NCI-H524 (cell line): Measurements from ENCODE around the gene ASTL.
"Not testable (repeated sequence)": the region's sequence is repeated elsewhere in the genome, so short reads cannot be mapped to it uniquely, and the experiment has no call there.

Source experiments
- DNase-seq, 2 experiments: peaks; one replicate each; lab custom pipeline; 2025; lab: John Stamatoyannopoulos, UW

Gene ASTL

DNA sequence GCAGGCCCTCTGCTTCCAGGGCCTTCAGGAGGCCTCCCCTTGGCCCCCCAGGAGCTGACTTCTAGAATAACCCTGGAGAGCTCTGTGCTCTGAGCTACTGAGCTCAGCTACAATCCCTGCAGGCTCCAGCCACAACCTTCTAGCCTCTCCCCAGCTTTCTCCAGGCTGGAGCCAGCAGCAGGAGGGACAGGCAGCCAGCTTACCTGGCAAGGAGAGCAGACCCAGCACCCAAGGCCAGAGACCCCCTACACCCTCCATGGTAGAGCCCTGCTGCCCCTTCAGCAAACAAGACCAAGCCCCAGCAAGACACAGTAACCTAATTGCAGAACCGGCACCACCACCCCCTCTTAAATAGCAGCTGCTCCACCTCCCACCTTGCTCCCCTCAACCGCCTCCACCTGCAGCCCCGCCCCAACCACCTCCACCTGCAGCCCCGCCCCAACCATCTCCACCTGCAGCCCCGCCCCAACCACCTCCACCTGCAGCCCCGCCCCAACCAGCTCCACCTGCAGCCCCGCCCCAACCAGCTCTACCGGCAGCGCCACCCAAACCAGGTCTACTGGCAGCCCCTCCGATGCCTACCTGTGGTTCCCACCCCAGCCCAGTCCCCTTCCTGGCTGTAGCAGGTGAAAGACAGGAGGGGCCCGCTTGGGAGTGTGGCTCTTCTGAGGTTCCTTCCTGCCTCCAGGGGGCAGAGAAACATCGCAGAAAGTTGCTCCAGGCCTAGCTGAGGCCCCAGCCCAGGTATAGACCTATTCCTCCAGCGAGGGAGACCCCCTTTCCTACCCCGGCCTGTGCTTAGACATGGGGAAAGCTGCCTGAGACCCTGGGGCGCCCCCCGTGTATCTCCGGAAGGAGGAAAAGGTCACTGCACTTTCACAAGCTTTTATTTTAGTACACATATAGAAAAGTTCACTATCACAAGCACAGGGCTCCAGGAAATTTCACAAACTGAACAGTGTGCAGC lies at the start of gene ASTL:
Gene ASTL, minus strand, starts transcription at position 324 of the 967 bp plus-strand sequence. Its CDS starts 66 bp downstream, at position 258.
- peak; percentile 12 to 62 for DNase-seq

DNA sequence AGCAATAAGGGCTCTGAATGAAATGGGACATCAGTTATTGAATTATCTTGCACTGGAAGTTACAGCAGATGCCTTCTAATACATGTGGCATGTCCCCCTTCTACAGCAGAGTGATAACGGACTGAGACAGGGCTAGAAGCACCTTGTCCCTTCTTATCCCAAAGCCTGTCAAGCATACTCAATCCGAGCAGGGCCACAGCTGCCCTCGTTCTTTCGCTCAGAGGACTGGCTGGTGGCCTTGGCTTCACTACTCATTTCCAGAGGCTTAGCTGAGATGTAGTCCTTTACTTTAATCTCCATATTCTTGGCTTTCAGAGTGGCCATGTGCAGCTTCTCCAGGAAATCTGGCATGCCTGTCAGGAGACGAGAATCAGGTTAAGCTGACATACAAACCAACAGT lies 48.3 kb upstream of the ASTL start:
- DNase-seq: no peak

- no peak for DNase-seq
Measured at GRCh38 chr2:96185516-96185915, 47.2 kb upstream of the ASTL start.

DNA sequence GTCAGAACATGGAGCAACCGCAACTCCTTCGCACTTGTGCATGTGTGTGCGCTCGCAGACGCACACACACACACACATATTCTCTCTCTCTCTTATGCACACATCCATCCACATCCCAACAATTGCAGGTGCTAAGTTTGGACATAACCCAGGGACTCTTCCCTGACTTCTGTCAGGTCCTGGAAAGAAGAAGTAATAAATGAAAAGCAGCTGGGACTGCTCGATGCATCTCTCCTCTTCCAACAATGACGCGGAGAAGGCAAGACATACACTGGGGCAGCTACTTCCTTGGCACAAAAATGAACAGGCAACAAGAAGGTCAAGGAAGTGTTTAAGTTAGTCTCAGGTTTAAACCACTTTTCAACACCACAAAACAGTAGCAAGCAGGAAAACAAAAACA lies 46.7 kb upstream of the ASTL start:
- no peak for DNase-seq

GRCh38 chr2:96184188-96184587 lies 45.9 kb upstream of the ASTL start:
- no peak for DNase-seq

DNA sequence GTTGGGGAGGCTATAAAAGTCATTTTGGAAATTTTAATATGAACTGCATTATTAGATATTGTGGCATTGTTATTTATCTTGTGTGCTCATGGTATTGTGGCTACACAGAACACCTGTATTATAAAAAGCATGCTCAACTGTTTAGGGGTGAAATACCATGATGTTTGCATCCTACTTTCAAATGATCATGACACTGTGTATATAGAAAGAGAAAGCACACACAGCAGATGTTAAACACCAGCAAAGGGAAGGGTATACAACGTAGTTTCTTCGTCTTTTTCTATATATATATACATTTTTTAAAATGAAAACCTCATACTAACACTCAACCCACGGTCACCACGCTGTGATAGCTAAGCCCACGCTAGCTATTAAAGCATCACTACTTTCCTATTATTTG lies 43.2 kb upstream of the ASTL start:
- DNase-seq: no peak

GRCh38 chr2:96180521-96180920 lies 42.2 kb upstream of the ASTL start:
- no peak for DNase-seq

DNA sequence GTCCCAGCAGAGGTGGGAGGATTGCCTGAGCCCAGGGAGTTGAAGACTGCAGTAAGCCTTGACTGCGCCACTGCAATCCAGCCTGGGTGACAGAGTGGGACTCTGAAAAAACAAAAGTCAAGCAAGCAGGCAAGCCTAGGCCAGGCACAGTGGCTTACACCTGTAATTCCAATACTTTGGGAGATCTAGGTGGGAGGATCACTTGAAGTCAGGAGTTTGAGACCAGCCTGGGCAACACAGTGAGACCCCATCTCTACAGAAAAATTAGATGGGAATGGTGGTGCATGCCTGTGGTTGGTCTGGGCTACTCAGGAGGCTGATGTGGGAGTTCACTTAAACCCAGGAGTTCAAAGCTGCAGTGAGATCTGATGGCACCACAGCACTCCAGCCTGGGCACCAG lies 41.7 kb upstream of the ASTL start:
- DNase-seq: no peak

- DNase-seq: no peak
Measured at GRCh38 chr2:96176661-96177060, 38.4 kb upstream of the ASTL start.

DNA sequence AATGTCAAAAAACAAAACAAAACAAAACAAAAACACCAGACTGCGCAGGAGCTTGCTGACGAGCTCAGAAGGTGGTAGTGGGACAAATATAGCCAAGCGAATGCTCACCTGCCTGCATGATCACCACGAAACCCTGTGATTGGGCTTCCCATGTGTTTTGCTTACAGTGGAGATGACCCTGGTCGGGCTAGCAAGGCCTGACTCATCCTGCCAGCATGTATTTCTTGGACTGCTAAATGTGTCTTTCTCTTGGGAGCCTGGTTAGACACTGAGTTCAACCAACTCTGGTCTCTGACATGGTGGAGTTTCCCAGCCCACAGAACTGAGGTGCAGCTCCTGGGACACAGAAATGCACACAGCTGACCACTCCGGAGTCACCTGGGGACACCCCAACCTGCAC lies 37.6 kb upstream of the ASTL start:
- no peak for DNase-seq

DNA sequence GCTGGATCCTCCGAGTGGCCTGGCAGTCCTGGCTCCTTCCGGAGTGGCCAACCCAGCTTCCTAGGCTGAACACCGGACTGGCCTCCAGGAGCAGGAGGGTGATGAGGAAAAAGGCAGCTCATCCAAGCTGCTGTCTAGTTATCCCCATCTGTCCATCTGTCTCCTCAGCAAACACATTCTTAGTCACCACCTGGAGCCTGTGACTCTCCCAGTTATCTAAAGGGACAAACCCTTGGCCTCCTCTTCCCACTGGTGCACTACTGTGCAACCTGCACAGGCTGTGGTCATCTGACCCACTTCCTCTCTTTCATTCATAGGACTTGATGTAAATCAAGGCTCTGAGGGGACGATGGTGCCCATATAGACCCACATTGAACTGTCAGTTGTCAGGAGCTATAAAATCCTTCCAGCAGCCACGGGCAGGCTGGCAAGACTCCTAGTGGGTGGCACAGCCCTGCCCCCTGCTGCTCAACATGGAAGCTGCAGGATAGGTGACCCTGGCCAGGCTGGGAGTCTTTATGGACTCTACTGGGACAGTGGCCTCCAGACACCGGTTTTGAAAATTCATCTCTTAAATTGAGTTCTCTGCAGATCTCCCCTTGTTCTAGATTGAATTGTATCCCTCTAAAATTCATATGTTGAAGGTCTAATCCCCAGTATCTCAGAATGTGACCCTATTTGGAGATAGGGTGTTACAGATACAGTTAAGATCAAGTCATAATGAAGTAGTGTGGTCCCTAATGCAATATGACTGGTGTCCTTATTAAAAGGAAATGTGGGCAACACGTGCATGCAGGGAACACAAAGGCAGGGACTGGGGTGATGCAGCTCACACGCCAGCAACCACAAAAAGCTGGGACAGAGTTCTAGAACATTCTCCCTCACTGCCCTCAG lies 36.2 kb upstream of the ASTL start:
- peak; percentile 87 to 90 for DNase-seq

GRCh38 chr2:96171831-96172230 lies 33.5 kb upstream of the ASTL start:
- DNase-seq: no peak

GRCh38 chr2:96170626-96171025 lies 32.3 kb upstream of the ASTL start:
- no peak for DNase-seq

DNA sequence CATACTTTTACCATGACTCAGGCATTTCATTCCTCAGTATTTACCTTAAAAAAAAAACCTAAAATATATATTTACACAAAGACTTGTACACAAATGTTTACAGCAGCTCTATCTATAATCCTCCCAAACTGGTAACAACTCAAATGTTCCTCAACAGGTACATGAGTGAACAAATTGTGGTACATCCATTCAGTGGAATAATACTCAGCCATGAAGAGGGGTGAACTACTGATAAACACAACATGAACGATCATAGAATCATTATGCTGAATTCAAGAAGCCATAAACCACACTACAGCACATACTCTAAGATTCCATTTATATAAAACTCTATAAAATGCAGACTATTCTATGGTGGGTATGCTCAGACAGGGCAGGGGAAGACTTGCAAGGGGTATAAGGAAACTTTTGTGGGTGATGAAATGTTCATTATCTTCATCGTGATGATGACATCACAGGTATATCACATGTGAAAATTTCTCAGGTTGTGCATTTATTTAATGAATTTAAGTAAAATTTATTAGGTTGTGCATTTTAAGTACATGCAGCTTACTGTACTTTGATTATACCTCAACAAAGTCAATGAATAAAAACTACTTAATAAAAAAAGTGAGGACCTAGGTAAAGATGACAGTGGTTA lies 31.7 kb upstream of the ASTL start:
- no peak for DNase-seq

GRCh38 chr2:96167407-96168013 lies 29.2 kb upstream of the ASTL start:
- no peak for DNase-seq

GRCh38 chr2:96164459-96165184 lies 26.3 kb upstream of the ASTL start:
- DNase-seq: no peak

DNA sequence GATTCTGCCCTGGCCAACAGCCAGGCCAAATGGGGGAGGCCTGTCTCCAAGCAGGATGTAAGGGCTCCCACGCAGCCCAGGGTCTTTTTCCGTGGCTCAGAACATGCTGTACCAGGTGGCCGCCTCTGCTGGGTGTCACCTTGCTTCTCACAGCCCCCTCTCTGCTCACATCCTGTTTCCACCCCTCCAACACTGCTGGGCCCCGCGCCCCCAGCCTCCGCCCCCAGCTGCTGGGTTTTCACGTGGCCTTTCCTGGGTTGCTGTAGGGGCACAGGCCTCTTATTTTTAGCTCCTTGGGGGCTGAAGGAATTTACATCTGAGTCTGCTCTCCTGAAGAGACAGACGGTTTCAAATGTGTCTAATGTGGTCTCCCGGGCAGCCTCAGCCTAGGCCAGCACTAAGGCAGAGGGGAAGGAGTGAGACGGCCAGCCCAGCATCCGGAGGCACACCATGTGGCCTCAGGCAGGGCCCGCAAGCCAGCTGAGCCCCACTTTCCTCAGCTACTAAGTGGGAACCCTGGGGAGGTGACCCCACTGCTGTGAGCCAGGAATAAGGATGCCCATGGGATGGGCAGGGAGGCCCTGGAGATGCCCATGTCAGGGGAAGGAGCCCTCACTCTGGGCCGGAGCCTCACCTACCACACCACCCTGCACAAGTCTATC lies 25.6 kb upstream of the ASTL start:
- no peak for DNase-seq

DNA sequence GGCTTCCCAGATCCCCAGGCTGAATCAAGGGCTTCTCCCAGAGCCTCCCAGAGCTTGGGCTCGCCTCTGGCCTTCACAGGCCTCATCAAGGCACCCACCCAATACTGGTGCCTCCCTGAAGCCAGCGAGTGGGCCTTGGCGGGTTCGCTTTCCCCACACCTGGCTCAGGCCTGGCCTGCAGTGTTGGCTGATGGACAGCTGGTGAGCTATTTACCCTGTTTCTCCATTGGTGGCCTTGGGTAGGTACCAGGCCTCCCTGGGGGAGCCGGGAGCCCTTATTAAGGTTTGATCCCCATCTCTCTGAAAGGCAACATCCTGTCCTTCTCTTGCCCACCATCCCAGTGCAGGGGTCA lies 25.1 kb upstream of the ASTL start:
- DNase-seq: no peak

GRCh38 chr2:96161898-96162297 lies 23.6 kb upstream of the ASTL start:
- DNase-seq: no peak

- not testable (repeated sequence) for DNase-seq
Measured at GRCh38 chr2:96160366-96160765, 22.1 kb upstream of the ASTL start.
